LNCaP clone FGC (cell line): ENCODE results near the gene DPH5.
"Not testable (repeated sequence)": the region's sequence is repeated elsewhere in the genome, so short reads cannot be mapped to it uniquely, and the experiment has no call there.

Experiments used
- DNase-seq: peaks from one replicate; pipeline ENCODE4 v3.0.0-alpha.2; 2011; ENCODE audit warnings: low read depth
- H3K4me3 ChIP-seq: 2 replicates; pipeline ENCODE4 v1.5.1; 2011; ENCODE audit warnings: mild to moderate bottlenecking, low read depth, low read length, control low read depth
- CTCF ChIP-seq: IDR thresholded peaks from 2 replicates; pipeline ENCODE4 v1.5.1; 2012; ENCODE audit warnings: mild to moderate bottlenecking; ENCODE audit not compliant: control insufficient read depth, insufficient read depth; ENCODE audit errors: extremely low read depth

The DPH5 gene

GRCh38 chr1:100953960-100954730 is 71.4 kb downstream of the DPH5 start:
- no peak for DNase-seq
- no peak for TF ChIP-seq CTCF
- no peak overlapping the region for H3K4me3 ChIP-seq

- DNase-seq, H3K4me3 ChIP-seq: not testable (repeated sequence)
Observed at GRCh38 chr1:100952970-100953369, 72.6 kb downstream of the DPH5 start.

- DNase-seq, result no peak
- no peak for TF ChIP-seq CTCF
- H3K4me3 ChIP-seq, result no peak overlapping the region
Observed at GRCh38 chr1:100952104-100952745, 73.4 kb downstream of the DPH5 start.

GRCh38 chr1:100950781-100951180 is 74.8 kb downstream of the DPH5 start:
- DNase-seq, result no peak

GRCh38 chr1:100950337-100950736 is 75.2 kb downstream of the DPH5 start:
- no peak for DNase-seq
- no peak overlapping the region for H3K4me3 ChIP-seq
- TF ChIP-seq CTCF, result no peak

More at GRCh38 chr1:100950781-100951180, 74.8 kb downstream of the DPH5 start:
- no peak for TF ChIP-seq CTCF
- no peak overlapping the region for H3K4me3 ChIP-seq

GRCh38 chr1:100949515-100950158 is 75.9 kb downstream of the DPH5 start:
- DNase-seq, result peak; percentile 56
- H3K4me3 ChIP-seq, result not testable (repeated sequence)

- H3K4me3 ChIP-seq, DNase-seq: not testable (repeated sequence)
Observed at GRCh38 chr1:100948721-100949405, 76.7 kb downstream of the DPH5 start.

- not testable (repeated sequence) for H3K4me3 ChIP-seq, DNase-seq
Observed at GRCh38 chr1:100947816-100948215, 77.8 kb downstream of the DPH5 start.

GRCh38 chr1:100946064-100946463 is 79.5 kb downstream of the DPH5 start:
- not testable (repeated sequence) for DNase-seq, H3K4me3 ChIP-seq
